NCI-H1930 (cell line): ENCODE results near the gene TOP3B.
A peak's percentile ranks its signal among the peaks of the same experiment; 100 is the strongest.

Source experiments
- DNase-seq, 2 experiments: peaks; one replicate each; lab custom pipeline; 2025; lab: John Stamatoyannopoulos, UW

Gene TOP3B

DNA sequence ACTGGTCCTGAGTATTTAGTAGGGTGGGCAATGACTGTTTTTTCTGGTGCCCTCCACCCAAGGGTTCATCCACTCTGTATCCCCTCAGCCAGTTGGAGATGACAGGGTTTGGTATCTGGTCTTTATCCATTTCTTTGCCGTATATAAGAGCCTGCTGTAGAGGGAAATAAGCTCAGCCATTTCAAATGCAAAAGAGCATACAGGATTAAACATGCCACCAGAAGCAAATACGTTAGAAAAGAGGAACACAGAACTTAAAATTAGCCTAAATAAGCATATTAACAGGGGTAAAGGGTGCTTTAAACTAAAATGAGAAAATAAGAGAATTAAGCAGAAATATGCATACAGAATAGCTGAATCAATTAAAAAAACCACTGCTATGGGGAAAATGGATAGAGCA, 27.8 kb upstream of the TOP3B start:
- DNase-seq: no peak

DNA sequence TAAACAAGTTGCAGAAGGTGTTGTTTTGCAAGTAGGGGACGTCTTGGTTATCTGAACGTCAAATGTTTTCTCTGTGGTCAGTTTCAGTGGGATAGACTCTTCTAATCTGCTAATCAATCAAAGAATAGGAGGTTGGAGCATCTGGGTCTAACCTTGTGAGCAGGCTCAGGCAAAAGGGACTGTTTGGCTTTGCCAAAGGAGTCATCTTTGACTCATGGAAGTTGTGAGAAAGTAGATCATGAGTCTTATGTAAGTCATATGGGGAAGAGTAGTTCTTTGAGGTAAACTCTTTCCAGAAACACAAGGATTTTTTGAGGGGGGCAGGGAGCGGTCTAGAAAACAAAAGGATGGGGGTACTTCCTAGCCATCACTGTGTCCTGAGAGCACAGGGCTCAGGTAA, 27.1 kb upstream of the TOP3B start:
- no peak for DNase-seq

DNA sequence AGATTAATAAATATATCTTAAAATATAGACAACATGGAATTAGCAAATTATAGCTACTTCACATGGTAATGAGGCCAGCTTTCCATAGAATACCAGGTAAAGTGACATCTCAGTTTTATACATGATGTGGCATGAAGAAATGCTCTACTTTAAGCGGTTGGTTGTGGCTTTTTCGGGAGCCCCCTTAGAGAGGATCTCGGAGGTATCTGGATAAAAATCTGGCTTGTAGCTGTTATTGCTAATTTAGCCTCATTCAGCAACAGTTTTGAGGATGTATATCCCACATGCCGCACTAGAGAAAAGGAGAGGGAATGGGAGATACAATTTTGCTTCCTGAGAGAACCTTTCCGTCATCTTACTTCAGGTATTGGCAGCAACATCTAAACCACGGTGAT, 24.0 kb upstream of the TOP3B start:
- no peak for DNase-seq

DNA sequence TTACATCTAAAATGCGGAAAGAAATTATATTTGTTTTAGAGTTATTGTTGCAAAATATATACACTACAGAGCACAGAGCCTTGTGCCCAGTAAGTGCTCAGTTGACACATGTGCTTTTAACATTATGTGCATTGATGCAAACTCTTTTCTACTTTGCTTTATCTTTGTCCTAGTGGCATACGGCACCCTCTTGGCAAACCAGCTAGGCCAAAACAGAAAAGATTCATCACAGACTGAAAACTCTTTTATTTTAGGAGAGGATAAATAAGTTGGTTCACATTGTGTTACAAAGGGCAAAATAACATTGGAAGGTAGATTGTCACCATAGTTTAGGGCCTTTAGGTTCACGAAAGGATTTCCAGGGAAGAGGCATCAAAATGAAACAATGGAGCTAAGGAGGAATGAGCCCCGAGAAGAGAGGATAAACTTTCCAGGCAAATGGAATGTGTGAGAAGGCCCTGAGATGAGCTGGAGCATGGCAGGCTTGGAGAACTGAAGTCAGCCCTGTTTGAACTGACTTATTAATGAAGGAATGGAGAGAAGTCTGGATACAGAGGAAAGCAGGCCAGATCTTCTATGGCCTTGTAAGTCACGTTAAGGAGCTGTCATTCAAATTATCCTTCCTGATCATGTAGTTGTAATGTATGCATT, 23.5 kb upstream of the TOP3B start:
- no peak for DNase-seq

DNA sequence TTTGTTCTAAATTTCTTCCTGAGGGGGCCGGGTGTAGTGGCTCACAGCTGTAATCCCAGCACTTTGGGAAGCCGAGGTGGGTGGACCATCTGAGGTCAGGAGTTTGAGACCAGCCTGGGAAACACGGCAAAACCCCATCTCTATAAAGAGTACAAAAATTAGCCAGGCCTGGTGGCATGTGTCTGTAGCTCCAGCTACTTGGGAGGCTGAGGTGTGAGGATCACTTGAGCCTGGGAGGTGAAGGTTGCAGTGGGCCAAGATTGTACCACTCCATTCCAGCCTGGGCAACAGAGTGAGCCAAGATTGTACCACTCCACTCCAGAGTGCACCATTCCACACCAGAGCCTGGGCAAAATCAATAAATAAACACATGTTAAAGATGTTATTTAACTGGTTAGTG, 20.6 kb upstream of the TOP3B start:
- no peak for DNase-seq

DNA sequence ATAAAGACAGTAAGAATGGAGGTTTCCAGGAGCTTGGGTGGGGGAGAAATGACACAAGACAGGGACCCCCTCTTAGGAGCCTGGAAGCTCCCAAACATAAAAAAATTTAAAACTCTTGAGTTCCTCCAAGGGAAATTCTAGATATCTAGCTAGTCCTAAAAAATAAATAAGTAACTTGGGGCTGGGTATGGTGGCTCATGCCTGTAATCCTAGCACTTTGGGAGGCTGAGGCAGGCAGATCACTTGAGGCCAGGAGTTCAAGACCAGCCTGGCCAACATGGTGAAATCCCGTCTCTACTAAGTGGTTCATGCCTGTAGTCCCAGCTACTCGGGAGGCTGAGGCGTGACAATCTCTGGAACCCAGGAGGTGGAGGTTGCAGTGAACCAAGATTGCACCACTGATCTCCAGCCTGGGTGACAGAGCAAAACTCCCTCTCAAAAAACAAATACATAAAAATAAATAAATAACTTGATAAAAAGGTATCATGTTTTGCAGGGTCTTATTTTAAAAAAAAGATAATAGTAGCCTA, 20.0 kb upstream of the TOP3B start:
- DNase-seq: no peak

DNA sequence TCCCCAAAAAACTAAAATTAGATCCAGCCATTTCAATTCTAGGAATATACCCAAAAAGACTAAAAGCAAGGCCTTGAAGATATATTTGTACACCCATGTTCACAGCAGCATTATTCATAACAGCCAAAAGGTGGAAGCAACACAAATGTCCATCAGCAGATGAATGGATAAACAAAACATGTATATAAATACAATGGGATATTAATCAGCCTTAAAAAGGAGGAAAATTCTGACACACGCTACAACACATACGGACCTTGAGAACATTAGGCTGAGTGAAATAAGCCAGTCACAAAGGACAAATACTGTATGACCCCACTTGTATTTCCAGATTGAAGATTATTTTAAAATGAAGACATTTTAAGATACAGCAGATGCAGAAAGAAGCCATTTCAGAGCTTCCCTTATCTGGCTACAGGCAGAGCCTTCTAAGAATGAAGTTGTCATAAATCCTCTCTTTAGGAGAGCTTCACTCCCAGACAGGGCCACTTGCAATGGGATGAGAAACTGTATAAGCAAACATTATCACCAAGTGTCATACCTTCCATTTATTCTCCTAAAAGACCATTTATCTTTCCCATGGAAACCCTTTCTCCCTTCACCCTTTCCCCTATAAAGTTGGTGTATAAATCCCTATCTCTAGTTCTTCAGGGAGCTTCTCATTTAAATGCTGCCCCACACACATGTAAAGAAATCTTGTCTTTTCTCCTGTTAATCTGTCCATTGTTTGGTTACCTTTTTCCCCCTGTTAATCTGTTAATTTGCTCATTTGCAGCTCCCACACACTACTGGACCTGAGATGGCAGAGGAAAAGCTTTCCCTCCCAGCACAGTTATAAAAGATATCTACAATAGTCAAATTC, 19.3 kb upstream of the TOP3B start:
- no peak for DNase-seq

DNA sequence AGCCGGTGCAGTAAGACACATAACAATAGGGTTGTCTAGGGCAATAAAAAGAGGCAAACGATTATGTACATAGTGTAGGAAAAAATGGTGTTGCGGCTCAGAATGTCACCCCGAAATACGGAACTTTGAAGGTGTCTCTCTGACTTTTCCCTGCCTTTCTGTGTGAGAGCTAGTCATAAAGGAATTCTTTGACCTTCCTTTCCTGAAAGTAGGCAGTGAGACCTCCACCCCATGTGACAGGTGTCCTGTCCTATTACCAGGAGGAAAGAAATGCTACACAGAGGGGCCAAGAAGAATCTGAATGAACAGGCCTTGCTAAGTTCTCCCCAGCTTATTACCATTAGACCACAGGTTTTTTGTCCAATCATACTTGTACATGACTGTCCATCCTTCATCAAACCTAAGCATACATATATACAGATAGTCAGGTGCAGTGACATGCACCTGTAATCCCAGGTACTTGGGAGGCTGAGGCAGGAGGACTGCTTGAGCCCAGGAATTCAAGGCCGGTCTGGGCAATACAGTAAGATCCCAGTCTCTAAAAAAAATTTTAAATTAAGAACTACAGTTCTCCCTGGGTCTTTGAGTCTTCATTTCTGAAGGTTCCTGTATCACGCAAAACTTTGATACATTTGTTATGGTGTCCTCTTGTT, 16.1 kb upstream of the TOP3B start:
- no peak for DNase-seq

DNA sequence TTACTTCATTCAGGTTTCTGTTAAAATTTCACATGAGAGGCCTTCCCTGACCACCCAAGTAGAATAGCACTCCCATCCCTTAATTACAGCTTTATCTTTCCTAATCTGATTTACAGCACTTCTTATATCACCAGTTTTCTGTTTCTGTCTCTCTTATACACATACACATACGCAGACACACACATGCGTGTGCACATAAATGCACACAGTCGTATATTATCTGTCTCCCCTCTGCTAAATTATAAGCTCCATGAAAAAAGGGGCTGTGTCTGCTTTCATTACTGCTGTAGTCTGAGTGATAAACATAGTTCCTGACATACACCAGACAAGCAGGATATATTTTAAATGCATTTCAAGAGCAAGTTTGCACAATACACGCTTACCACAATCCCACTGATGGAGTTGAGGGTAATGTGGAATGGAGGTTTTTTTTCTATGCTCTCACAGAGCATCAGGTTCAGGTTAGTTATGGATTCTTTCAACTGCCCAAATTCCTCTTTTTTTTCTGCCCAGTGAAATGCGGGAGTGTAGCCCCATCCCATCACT, 13.7 kb upstream of the TOP3B start:
- no peak for DNase-seq

DNA sequence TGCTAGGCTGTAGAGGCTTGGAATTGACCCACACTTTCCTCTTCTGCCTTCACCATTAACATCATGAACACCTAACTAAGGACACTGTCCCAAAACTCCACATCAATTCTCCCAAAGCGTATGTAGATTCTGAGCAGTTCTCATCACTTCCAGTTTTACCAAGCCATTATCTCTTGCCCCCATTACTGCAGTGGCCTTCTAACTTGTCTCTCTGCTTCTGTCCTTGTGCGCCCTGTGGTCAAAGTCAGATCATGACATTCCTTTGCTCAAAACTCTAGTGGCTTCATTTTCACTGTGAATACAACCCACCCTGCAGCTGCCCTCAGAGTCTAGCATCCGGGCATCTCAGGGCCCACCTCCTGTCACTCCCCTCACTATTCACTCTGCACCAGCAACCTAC, 13.1 kb upstream of the TOP3B start:
- no peak for DNase-seq

DNA sequence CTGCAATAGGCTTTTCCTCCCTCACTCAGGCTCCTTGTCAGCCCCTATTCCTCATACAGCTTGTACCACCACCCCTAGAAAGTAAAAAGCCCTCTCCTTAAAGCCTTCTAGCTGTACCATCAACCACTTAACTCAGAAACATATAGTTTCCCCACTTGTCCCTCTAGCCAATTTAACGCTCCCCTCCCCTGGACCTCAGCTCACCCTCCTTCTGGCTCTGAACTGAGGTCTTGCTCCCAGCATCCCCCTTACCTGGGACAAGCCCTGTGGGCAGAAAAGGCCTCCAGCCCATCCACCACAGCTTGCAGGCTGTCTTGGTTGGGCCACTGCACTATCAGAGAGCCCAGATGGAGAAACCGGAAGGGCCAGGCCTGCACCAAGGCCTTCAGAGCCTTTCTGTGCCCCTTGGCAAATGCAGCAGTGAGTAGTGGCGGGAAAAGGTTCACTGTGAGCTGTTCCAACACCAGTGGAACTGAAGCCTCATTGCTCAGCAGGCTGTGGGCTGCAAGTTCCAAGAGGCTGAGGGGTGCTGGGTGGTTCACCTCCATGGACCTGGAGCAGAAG, 12.4 kb upstream of the TOP3B start:
- DNase-seq: no peak

DNA sequence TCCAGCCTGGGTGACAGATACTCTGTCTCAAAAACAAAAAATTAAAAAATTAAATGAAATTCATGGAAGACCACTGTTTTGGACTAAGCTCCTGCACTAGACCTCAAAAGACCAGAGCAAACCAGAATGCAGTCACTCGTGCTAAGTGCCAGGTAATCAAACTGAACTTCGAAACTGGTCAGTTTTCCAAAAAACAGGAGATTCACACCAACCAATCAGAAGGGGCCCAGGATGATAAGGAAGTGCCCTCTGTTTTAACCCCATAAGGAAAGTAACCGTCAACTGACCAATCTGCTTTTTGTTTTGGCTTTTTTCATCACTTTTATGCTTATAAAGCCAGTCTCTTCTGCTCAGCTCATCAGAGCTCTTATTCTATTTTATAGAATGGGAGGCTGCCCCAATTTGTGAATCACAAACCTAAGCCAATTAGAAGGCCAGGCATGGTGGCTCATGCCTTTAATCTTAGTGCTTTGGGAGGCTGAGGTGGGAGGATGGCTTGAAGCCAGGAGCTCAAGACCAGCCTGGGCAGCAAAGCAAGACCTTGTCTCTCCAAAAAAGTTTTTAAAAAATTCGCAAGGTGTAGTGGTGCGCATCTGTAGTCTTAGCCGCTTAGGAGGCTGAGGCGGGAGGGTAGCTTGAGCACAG, 10.1 kb upstream of the TOP3B start:
- DNase-seq: no peak

DNA sequence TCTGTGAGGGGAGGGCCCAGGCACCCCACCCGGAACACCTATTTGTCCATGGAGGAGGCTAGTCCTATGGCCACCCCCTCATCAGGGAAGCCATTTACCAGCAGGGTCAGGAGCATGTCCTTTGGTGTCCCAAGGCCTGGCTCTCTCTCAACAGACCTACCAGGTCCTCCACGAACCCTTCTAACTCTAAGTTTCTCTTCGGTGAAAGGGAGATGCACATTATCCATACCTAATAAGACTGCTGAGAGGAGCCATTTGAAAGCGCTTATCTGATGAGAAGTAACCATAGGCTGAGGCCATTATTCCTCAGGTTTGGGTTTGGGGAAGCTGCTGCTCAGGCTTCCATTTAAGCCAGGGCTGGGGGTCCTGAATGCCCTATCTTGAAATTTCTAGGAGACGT, 9.2 kb upstream of the TOP3B start:
- DNase-seq: no peak

DNA sequence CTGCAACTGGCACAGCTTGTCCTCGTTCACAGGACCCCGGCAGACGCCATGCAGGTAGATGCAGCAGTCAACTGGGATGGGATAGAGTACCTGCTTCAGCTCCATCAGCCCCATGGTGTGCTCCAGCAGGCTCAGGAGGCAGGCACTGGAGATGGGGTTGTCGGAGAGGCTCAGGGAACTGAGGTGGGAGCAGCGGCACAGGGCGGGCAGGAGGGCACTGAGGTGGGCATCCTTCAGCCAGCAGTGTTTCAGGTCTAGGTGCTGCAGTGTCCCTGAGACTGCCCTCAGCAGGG, 8.7 kb upstream of the TOP3B start:
- no peak for DNase-seq

DNA sequence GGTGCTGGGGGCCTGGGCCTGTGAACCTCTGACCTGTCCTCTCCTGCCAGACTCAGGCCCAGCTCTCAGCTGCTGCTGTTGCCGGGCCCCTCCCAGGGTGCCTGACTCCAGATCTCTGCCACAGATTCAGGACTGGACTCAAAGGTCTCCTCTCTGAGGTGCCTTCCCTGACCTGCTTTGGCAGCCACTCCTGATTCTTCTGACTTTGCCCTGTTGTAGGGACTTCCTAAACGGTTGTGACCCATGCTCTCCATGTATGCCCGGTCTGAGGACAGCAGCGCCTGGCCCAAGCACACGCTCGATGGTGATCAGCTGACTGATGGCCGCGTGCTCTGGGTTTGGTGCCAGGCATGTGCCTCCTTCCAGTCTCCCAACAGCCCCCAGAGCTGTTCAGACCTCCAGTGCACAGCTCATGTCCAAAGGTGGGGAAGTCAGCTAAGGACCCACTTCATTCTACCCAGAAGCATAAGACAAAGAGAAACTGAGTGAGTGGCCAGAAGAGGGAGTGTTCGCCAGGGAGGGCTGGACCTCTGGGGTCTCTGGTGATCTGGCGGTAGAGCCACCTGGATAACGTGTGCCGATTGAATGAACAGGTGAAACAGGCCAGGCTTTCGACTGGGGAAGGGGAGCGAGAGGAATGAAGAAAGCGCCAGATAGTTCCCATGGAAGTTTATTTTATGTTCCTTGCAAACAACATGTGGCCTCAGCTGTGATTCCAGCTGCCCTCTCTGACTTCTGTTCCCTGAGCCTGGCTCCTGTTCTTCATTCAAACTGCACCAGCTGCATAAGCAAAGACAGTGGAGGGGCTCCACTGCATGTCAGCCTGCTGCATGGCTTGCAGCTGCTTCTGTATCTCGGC, 8.1 kb upstream of the TOP3B start:
- DNase-seq: no peak

DNA sequence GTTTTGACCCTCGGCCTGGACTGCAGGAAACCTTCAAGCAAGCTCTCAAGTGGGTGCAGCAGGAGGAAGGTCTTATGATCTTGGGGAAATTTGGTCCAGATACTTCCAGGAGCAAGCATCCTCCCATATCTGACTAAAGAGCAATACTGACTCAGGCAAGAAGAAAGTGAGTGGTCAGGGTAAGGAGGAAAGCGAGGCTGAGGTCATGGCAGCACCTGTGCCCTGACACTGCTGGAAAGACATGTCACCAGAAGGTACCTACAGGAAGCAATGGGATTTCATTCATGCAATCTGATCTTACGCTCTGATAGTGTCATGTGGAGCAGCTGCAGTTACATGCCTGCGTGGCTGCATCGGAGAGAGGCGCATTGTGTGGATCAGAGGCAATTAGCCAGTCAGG, 6.5 kb upstream of the TOP3B start:
- DNase-seq: no peak

DNA sequence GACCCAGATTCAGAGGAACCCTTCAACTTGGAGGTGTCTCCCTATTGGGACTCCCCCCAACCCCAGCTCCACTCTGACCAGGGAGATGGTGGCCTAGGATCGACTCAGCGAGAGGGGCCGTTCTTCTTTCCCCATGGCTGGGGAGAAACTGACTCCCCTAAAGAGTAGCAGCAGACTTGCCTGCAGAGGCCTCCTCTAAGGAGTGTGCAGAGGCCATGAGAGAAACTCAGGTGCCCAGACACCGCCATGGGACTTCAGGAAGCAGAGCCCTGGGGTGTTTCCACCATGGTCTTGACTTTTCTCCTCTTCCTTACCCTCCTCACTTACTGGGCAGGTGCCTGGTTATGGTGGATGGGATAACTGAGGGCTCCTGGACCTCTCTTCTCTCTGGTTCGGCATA, 2.6 kb upstream of the TOP3B start:
- no peak for DNase-seq

DNA sequence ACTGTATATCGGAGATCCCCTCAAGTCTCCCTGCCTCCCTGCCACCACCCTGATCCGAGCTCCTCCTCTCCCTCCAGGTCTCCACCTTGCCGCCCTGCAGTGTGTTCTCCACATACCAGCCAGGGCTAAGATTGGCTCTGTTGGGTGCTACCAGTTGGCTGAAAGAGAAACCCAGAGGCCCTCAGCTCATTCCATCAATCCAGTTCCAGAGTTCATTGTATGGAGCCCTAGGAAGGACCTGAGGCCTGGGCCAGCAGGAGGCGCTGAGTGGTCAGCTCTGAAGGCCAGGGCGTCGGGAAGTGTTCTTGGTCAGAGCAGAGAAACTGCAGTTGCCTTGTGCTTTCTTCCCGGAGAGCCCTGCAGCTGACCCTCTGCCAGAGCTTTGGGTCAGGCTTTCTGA, 2.2 kb upstream of the TOP3B start:
- DNase-seq: peak in 1 of 2 experiments; percentile 16

DNA sequence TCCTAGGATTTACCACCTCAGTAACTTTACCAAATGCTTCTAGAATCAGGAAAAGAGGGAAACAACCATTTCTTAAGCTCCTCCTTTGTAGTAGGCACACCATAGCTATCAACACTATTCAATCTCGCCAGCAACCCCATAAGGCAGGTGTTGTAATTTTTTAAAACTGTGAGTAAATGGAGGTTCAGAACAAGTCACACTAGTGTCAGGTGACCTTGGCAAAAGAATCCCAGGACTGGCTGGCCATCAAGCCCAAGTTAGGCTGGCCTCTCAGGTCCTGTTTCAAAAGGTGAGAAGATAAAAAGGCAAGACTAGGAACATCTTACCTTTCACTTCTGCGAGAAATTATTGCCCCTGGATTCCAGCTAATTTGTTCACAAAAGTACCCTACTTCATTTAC, 713 bp downstream of the TOP3B start:
- no peak for DNase-seq

DNA sequence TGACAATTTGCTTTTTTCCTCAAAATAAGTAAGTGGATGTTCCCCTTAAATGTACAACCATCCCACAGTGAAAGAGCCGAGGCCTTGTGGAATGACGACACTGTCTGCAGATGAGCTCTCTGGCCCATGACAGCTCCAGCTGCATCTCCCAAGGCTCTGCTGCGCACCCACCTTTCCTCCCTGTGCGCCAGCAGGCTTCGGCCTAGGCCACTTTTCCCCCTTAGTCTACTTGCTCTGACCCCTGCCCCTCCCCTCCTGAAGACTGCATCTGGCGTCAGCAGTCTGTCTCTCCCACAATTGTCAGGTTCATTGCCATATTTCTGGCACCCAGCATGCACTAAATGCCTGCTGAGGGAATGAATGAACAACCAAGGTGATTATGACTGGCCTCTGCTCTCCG, 2.0 kb downstream of the TOP3B start:
- no peak for DNase-seq
